ENCODE measurements around the gene C1orf141.
"Not testable (repeated sequence)": the region's sequence is repeated elsewhere in the genome, so short reads cannot be mapped to it uniquely, and the experiment has no call there.

DNA sequence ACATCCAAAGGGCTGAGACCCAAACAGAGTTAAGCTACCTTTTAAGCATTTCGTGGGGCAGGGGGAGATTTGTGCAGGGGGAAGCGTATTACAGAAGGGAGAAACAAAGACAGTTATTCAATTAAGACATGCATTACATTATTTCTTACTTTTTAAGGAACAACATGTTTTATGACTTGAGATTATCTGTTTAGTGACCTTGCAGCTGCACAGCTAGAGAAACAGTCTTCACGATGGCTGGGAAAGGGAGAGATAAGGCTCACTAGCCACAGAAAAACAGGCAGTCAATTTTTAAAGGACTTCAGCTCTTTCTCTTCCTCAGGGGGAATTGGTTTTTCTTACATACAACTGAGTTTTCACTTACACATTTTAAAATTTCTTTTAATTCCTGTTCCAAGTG, 7.1 kb upstream of the C1orf141 start:
- TF ChIP-seq, protein P1, sequence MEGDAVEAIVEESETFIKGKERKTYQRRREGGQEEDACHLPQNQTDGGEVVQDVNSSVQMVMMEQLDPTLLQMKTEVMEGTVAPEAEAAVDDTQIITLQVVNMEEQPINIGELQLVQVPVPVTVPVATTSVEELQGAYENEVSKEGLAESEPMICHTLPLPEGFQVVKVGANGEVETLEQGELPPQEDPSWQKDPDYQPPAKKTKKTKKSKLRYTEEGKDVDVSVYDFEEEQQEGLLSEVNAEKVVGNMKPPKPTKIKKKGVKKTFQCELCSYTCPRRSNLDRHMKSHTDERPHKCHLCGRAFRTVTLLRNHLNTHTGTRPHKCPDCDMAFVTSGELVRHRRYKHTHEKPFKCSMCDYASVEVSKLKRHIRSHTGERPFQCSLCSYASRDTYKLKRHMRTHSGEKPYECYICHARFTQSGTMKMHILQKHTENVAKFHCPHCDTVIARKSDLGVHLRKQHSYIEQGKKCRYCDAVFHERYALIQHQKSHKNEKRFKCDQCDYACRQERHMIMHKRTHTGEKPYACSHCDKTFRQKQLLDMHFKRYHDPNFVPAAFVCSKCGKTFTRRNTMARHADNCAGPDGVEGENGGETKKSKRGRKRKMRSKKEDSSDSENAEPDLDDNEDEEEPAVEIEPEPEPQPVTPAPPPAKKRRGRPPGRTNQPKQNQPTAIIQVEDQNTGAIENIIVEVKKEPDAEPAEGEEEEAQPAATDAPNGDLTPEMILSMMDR (IDR thresholded peaks at IDR 0.05) = not testable (repeated sequence)
- not testable (repeated sequence) for TF ChIP-seq EP300, POLR2A, POLR2AphosphoS5 (IDR thresholded peaks at IDR 0.05)
